Panc1 (cell line): ENCODE data around the gene DDI1.

Experiments used
- POLR2AphosphoS5 ChIP-seq: IDR thresholded peaks from 2 replicates; pipeline ENCODE4 v1.6.1; 2012; ENCODE audit warnings: mild to moderate bottlenecking, low read depth, low read length, moderate library complexity
- REST ChIP-seq, 2 experiments: IDR thresholded peaks; 2 replicates each; pipeline ENCODE4 v1.6.1; 2011 to 2012; ENCODE audit warnings: low read depth in 2 of 2, control low read depth in 1 of 2, low read length in 1 of 2, mild to moderate bottlenecking in 1 of 2, moderate library complexity in 1 of 2; ENCODE audit not compliant: insufficient read depth in 1 of 2
- TCF7L2 ChIP-seq: IDR thresholded peaks from 2 replicates; pipeline ENCODE4 v1.6.1; 2011; ENCODE audit warnings: mild to moderate bottlenecking, low read depth, low read length, inconsistent platforms
- TF ChIP-seq, protein P1 (sequence below): fragments of 450-650 bp; IDR thresholded peaks from 2 replicates; pipeline ENCODE4 v1.5.1; 2017; ENCODE audit warnings: mild to moderate bottlenecking

GRCh38 chr11:104009744-104010143, 26.7 kb upstream of the DDI1 start:
- TF ChIP-seq, protein P1, sequence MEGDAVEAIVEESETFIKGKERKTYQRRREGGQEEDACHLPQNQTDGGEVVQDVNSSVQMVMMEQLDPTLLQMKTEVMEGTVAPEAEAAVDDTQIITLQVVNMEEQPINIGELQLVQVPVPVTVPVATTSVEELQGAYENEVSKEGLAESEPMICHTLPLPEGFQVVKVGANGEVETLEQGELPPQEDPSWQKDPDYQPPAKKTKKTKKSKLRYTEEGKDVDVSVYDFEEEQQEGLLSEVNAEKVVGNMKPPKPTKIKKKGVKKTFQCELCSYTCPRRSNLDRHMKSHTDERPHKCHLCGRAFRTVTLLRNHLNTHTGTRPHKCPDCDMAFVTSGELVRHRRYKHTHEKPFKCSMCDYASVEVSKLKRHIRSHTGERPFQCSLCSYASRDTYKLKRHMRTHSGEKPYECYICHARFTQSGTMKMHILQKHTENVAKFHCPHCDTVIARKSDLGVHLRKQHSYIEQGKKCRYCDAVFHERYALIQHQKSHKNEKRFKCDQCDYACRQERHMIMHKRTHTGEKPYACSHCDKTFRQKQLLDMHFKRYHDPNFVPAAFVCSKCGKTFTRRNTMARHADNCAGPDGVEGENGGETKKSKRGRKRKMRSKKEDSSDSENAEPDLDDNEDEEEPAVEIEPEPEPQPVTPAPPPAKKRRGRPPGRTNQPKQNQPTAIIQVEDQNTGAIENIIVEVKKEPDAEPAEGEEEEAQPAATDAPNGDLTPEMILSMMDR: no peak
- TF ChIP-seq REST (IDR thresholded peaks at IDR 0.05; ENCODE audit: insufficient read depth in 1 of 2, low read depth in 2 of 2, low read length in 1 of 2) (no peak), POLR2AphosphoS5 (no peak), TCF7L2 (no peak)
